Keratinocyte (primary cell): Measurements from ENCODE around the gene SDCCAG8.

Experiments used
- CTCF ChIP-seq, 3 experiments: IDR thresholded peaks in 1 of 3; conservative IDR thresholded peaks in 1 of 3; optimal IDR thresholded peaks in 1 of 3; 2 replicates in 2 of 3; 3 replicates in 1 of 3; pipeline versions ENCODE3 to v1.5.1; 2011; ENCODE audit warnings: low read length in 3 of 3, mild to moderate bottlenecking in 3 of 3, moderate library complexity in 2 of 3, control low read depth in 1 of 3, inconsistent platforms in 1 of 3; ENCODE audit not compliant: insufficient read depth in 2 of 3; ENCODE audit errors: extremely low read depth in 1 of 3
- EZH2 ChIP-seq: IDR thresholded peaks from one replicate; pipeline ENCODE4 v1.6.1; 2012; ENCODE audit warnings: inconsistent platforms, mild to moderate bottlenecking, low read length, moderate library complexity

- no peak for TF ChIP-seq CTCF (optimal IDR thresholded peaks at IDR 0.05 in 1 of 3, IDR thresholded peaks at IDR 0.05 in 1 of 3, conservative IDR thresholded peaks at IDR 0.05 in 1 of 3; ENCODE audit: extremely low read depth in 1 of 3, insufficient read depth in 2 of 3, low read length in 3 of 3)
- TF ChIP-seq EZH2 = no peak
Measured at GRCh38 chr1:243364330-243364729, 108.5 kb downstream of the SDCCAG8 start.
